Mesenchymal stem cell (in vitro differentiated cells and primary cell): Measurements from ENCODE around the gene CACNA2D3.

Source experiments
- DNase-seq: peaks from one replicate; pipeline ENCODE4 v3.0.0-alpha.2; 2013
- H2AFZ ChIP-seq: one replicate; pipeline ENCODE4 v1.6.1; 2013; ENCODE audit warnings: low read depth, mild to moderate bottlenecking, control low read depth, inconsistent platforms, low read length, moderate library complexity
- H2AK5ac ChIP-seq: 2 replicates; pipeline ENCODE4 v1.6.1; 2013; ENCODE audit warnings: low read length, moderate library complexity, mild to moderate bottlenecking, inconsistent platforms; ENCODE audit not compliant: severe bottlenecking
- H2BK120ac ChIP-seq: one replicate; pipeline ENCODE4 v1.6.1; 2013; ENCODE audit warnings: low read depth, mild to moderate bottlenecking, inconsistent platforms, low read length, moderate library complexity
- H2BK12ac ChIP-seq, 2 experiments: one replicate each; pipeline ENCODE4 v1.6.1; 2013; ENCODE audit warnings: inconsistent platforms in 2 of 2, low read length in 2 of 2, mild to moderate bottlenecking in 2 of 2, moderate library complexity in 2 of 2, control low read depth in 1 of 2
- H2BK15ac ChIP-seq: one replicate; pipeline ENCODE4 v1.6.1; 2013; ENCODE audit warnings: mild to moderate bottlenecking, low read depth, inconsistent platforms; ENCODE audit not compliant: poor library complexity, severe bottlenecking
- H2BK5ac ChIP-seq: 2 replicates; pipeline ENCODE4 v1.6.1; 2013; ENCODE audit warnings: low read depth, mild to moderate bottlenecking, low read length, control low read depth, inconsistent platforms; ENCODE audit not compliant: poor library complexity, severe bottlenecking
- H3K14ac ChIP-seq, 2 experiments: one replicate each; pipeline ENCODE4 v1.6.1; 2013; ENCODE audit warnings: inconsistent platforms in 2 of 2, low read length in 2 of 2, control low read depth in 1 of 2, mild to moderate bottlenecking in 1 of 2, moderate library complexity in 1 of 2
- H3K18ac ChIP-seq, 2 experiments: one replicate each; pipeline ENCODE4 v1.6.1; 2013; ENCODE audit warnings: inconsistent platforms in 2 of 2, low read length in 2 of 2, control low read depth in 1 of 2, low read depth in 1 of 2, mild to moderate bottlenecking in 1 of 2
- H3K23ac ChIP-seq, 2 experiments: one replicate each; pipeline ENCODE4 v1.6.1; 2013; ENCODE audit warnings: inconsistent platforms in 2 of 2, low read length in 2 of 2, mild to moderate bottlenecking in 2 of 2, moderate library complexity in 2 of 2, control low read depth in 1 of 2
- H3K27ac ChIP-seq: 2 replicates; pipeline ENCODE4 v1.5.1; 2013; ENCODE audit warnings: mild to moderate bottlenecking, moderate library complexity, low read length, control low read depth, inconsistent platforms; ENCODE audit not compliant: poor library complexity, severe bottlenecking
- H3K27me3 ChIP-seq, 2 experiments: 2 replicates each; pipeline versions ENCODE4 v1.6.1 to v1.7.0; 2013; ENCODE audit warnings: low read length in 2 of 2, mild to moderate bottlenecking in 2 of 2, moderate library complexity in 2 of 2, control low read depth in 1 of 2, inconsistent platforms in 1 of 2; ENCODE audit not compliant: control insufficient read depth in 1 of 2, insufficient read depth in 1 of 2
- H3K36me3 ChIP-seq, 2 experiments: 2 replicates each; pipeline versions ENCODE4 v1.6.1 to v1.7.0; 2013; ENCODE audit warnings: low read length in 2 of 2, control low read depth in 1 of 2, inconsistent platforms in 1 of 2, low read depth in 1 of 2, mild to moderate bottlenecking in 1 of 2; ENCODE audit not compliant: insufficient read depth in 2 of 2, control insufficient read depth in 1 of 2
- H3K4ac ChIP-seq, 2 experiments: one replicate each; pipeline ENCODE4 v1.6.1; 2013; ENCODE audit warnings: inconsistent platforms in 2 of 2, low read length in 2 of 2, mild to moderate bottlenecking in 2 of 2, moderate library complexity in 2 of 2, control low read depth in 1 of 2, low read depth in 1 of 2
- H3K4me1 ChIP-seq: 2 replicates; pipeline ENCODE4 v1.6.1; 2013; ENCODE audit warnings: low read depth, low read length, control low read depth; ENCODE audit not compliant: control insufficient read depth, insufficient read depth
- H3K4me2 ChIP-seq: 2 replicates; pipeline ENCODE4 v1.6.1; 2013; ENCODE audit warnings: low read length, mild to moderate bottlenecking, inconsistent platforms; ENCODE audit not compliant: poor library complexity, severe bottlenecking
- H3K4me3 ChIP-seq, 2 experiments: 2 replicates each; pipeline versions ENCODE4 v1.5.1 to v1.7.0; 2013; ENCODE audit warnings: low read length in 2 of 2, mild to moderate bottlenecking in 2 of 2, control low read depth in 1 of 2, low read depth in 1 of 2; ENCODE audit not compliant: insufficient read depth in 1 of 2
- H3K79me1 ChIP-seq: replicated peaks from 2 replicates; pipeline ENCODE4 v1.6.1; 2013; ENCODE audit warnings: mild to moderate bottlenecking, control low read depth, low read length, inconsistent platforms; ENCODE audit not compliant: poor library complexity, severe bottlenecking
- H3K9ac ChIP-seq: 2 replicates; pipeline ENCODE4 v1.7.0; 2013; ENCODE audit warnings: mild to moderate bottlenecking, low read length, moderate library complexity
- H3K9me3 ChIP-seq: 2 replicates; pipeline ENCODE4 v1.7.0; 2013; ENCODE audit warnings: mild to moderate bottlenecking, low read length; ENCODE audit not compliant: control insufficient read depth
- H4K8ac ChIP-seq: one replicate; pipeline ENCODE4 v1.6.1; 2013; ENCODE audit warnings: inconsistent platforms, mild to moderate bottlenecking, low read length, moderate library complexity
- H4K91ac ChIP-seq: one replicate; pipeline ENCODE4 v1.6.1; 2013; ENCODE audit warnings: mild to moderate bottlenecking, low read length, inconsistent platforms
- WGBS: methylation state at CpG from one replicate; pipeline ENCODE4 v1.1.7; 2013; ENCODE audit warnings: mixed read lengths; 5-methylcytosine and 5-hydroxymethylcytosine counted together

CACNA2D3 gene

DNA sequence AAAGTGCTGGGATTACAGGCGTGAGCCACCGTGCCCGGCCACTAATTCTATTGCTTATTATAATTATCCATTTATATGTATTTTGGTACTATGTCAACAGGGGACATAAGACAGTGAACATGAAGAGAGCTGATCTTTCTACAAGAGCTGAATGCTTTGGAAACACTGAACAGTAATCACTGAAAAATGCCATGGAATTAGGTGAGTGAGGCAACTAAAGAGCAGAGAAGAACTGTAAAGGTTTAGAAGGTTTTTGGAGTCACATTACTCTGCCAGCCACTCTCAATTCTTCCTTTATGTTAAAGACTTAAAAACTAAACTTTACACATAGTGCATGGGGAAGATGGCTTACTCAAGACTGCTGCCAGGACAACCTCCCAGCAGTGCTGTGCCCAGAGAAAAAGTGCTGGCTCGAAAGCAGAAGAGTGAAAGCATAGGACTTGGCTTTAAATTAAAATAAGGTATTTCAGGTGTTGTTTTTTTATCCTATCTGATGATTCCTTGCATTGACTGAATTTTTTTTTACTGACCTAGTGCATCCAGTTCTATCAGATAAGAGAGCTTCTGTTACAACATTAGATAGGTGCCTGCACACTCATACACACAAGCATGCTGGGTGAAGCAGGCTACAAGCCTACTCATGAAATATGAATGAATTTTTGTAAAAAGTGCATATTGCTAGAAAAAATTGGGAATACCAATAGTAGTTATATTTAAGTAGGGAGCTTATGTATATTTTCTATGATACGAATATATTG, 28.7 kb upstream of the CACNA2D3 start:
- Histone ChIP-seq H3K27me3 (peaks cover 1 to 4% of the 10 kb centered on the region in 2 experiments), H4K91ac (no peak overlapping the region), H3K4me2 (no peak overlapping the region), H2BK5ac (no peak overlapping the region), H2AK5ac (no peak overlapping the region), H3K4me3 (no peak overlapping the region), H3K23ac (no peak overlapping the region), H3K4ac (no peak overlapping the region), H3K14ac (no peak overlapping the region), H3K27ac (no peak overlapping the region), H4K8ac (no peak overlapping the region), H3K9me3 (no peaks in the 10 kb centered on the region), H2AFZ (no peak overlapping the region), H3K79me1 (no peaks in the 10 kb centered on the region), H2BK120ac (no peak overlapping the region), H2BK12ac (no peak overlapping the region), H2BK15ac (no peak overlapping the region), H3K9ac (no peak overlapping the region), H3K36me3 (no peaks in the 10 kb centered on the region), H3K18ac (no peak overlapping the region), H3K4me1 (no peaks in the 10 kb centered on the region)
- WGBS, result 73% methylated on average over 1 of the region's 5 CpGs
- DNase-seq, result no peak

DNA sequence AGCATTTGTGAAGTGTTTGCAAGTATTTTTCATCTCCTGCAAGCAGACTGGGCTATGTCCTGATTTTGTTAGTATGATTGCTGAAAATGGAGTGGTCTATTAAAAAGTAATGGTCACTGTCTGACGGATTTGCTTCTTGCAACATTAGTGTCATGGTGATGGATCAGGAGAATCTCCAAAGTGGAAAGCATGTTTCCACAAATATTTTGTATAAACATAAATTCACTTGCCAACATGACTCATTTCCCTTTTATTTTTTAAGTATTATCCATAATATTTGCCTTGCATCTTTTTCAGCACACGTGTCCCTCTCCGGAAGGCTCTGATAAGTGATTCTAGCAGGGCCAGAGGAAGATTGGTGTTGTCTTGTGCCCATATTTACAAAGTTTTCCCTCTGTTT, 27.4 kb upstream of the CACNA2D3 start:
- Histone ChIP-seq H3K27ac (no peak overlapping the region), H3K79me1 (no peaks in the 10 kb centered on the region), H3K14ac (no peak overlapping the region), H2BK15ac (no peak overlapping the region), H3K4me3 (no peak overlapping the region), H3K18ac (no peak overlapping the region), H3K36me3 (no peaks in the 10 kb centered on the region), H2AFZ (no peak overlapping the region), H3K4me2 (no peak overlapping the region), H3K9ac (no peak overlapping the region), H3K27me3 (no peaks in the 10 kb centered on the region), H2AK5ac (no peak overlapping the region), H4K91ac (no peak overlapping the region), H2BK12ac (no peak overlapping the region), H4K8ac (no peak overlapping the region), H3K4ac (no peak overlapping the region), H2BK5ac (no peak overlapping the region), H3K9me3 (no peaks in the 10 kb centered on the region), H3K4me1 (no peaks in the 10 kb centered on the region), H2BK120ac (no peak overlapping the region), H3K23ac (no peak overlapping the region)
- DNase-seq, result no peak
- 88% methylated on average over 3 of the region's 3 CpGs for WGBS

DNA sequence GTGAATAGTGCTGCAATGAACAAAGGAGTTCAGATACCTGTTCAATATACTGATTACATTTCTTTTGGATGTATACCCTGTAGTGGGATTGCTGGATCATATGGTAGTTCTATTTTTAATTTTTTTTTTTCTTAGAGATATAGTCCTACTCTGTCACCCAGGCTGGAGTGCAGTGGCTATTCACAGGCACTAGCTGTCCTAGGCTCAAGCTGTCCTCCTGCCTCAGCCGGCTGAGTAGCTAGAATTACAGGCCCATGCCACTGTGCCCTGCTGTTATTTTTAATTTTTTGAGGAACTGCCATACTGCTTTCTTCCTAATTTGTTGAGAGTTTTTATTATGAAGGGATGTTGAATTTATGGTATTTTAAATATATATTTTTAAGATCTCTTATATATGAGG, 23.0 kb upstream of the CACNA2D3 start:
- Histone ChIP-seq H3K9ac (no peak overlapping the region), H3K4me2 (no peak overlapping the region), H2BK120ac (no peak overlapping the region), H3K4ac (no peak overlapping the region), H3K27ac (no peak overlapping the region), H3K9me3 (no peaks in the 10 kb centered on the region), H3K18ac (no peak overlapping the region), H3K4me1 (no peaks in the 10 kb centered on the region), H2BK15ac (no peak overlapping the region), H3K4me3 (no peak overlapping the region), H2AFZ (no peak overlapping the region), H2BK12ac (no peak overlapping the region), H4K8ac (no peak overlapping the region), H3K79me1 (no peaks in the 10 kb centered on the region), H4K91ac (no peak overlapping the region), H3K36me3 (no peaks in the 10 kb centered on the region), H3K27me3 (no peaks in the 10 kb centered on the region), H2BK5ac (no peak overlapping the region), H3K14ac (no peak overlapping the region), H3K23ac (no peak overlapping the region), H2AK5ac (no peak overlapping the region)
- WGBS, result 50% methylated on average over 1 of the region's 1 CpG
- DNase-seq, result no peak

DNA sequence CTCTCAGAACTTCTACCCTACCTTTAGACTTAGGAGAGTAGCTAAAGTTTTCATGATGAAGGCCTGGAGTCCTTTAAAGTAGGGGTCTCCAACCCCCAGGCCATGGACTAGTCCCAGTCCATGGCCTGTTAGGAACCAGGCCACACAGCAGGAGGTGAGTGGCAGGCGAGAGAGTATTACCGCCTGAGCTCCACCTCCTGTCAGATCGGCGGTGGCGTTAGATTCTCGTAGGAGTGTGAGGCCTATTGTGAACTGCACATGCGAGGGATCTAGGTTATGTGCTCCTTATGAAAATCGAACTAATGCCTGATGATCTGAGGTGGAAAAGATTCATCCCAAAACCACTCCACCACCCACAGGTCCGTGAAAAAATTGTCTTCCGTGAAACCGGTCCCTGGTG, 18.3 kb upstream of the CACNA2D3 start:
- H2BK15ac ChIP-seq, result no peak overlapping the region
- no peaks in the 10 kb centered on the region for H3K27me3 ChIP-seq
- H3K18ac ChIP-seq, result no peak overlapping the region
- no peak for DNase-seq
- no peak overlapping the region for H3K14ac ChIP-seq
- no peak overlapping the region for H3K9ac ChIP-seq
- no peak overlapping the region for H2AFZ ChIP-seq
- no peak overlapping the region for H2AK5ac ChIP-seq
- no peaks in the 10 kb centered on the region for H3K79me1 ChIP-seq
- no peak overlapping the region for H3K27ac ChIP-seq
- H3K4me1 ChIP-seq, result no peaks in the 10 kb centered on the region
- H3K4me3 ChIP-seq, result no peak overlapping the region
- H3K9me3 ChIP-seq, result peaks cover 17% of the 10 kb centered on the region
- no peaks in the 10 kb centered on the region for H3K36me3 ChIP-seq
- H3K23ac ChIP-seq, result no peak overlapping the region
- H2BK120ac ChIP-seq, result no peak overlapping the region
- no peak overlapping the region for H2BK12ac ChIP-seq
- no peak overlapping the region for H3K4ac ChIP-seq
- 81% methylated on average over 5 of the region's 11 CpGs for whole genome bisulfite sequencing
- H4K8ac ChIP-seq, result no peak overlapping the region
- H4K91ac ChIP-seq, result no peak overlapping the region
- H3K4me2 ChIP-seq, result no peak overlapping the region
- H2BK5ac ChIP-seq, result no peak overlapping the region
